HL-60 (cell line): ENCODE measurements around the gene STX8.

ENCODE experiments used
- POLR2AphosphoS5 ChIP-seq: IDR thresholded peaks from 2 replicates; pipeline ENCODE4 v1.6.1; 2012; ENCODE audit warnings: low read depth
- SPI1 ChIP-seq: IDR thresholded peaks from 2 replicates; pipeline ENCODE4 v1.6.1; 2012; ENCODE audit warnings: low read depth, mild to moderate bottlenecking, borderline replicate concordance
- TF ChIP-seq, protein P1 (sequence below): IDR thresholded peaks from one replicate; pipeline ENCODE4 v1.5.1; 2011; ENCODE audit warnings: low read length, control low read depth, inconsistent platforms; ENCODE audit not compliant: insufficient read depth
- TF ChIP-seq, protein P2 (sequence below): IDR thresholded peaks from 2 replicates; pipeline ENCODE4 v1.6.1; 2012; ENCODE audit warnings: low read depth; ENCODE audit not compliant: insufficient replicate concordance

DNA sequence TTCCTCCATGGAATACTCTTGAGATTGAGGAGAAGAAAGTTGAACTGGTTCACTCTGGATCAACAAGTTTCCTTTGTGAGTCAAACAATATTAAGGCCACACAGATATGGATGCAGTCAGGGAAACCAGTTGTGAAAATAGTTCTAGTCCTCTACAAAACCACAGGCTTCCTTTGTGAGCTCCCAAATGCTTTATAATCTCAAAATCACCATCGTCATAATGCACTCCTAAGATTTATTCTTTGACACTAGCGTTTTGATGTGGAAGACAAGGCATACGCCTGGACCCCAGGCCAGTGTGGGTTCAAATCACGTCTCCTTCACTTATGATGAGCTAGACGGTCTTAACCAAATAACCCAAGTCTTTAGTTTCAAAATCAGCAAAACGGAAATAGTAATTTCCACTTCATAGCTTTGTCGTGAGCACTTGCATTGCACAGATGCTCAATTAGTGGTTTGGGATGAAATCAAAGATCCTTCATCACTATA, 142.6 kb downstream of the STX8 start:
- TF ChIP-seq POLR2AphosphoS5 (no peak), SPI1 (no peak)
- TF ChIP-seq, protein P1, sequence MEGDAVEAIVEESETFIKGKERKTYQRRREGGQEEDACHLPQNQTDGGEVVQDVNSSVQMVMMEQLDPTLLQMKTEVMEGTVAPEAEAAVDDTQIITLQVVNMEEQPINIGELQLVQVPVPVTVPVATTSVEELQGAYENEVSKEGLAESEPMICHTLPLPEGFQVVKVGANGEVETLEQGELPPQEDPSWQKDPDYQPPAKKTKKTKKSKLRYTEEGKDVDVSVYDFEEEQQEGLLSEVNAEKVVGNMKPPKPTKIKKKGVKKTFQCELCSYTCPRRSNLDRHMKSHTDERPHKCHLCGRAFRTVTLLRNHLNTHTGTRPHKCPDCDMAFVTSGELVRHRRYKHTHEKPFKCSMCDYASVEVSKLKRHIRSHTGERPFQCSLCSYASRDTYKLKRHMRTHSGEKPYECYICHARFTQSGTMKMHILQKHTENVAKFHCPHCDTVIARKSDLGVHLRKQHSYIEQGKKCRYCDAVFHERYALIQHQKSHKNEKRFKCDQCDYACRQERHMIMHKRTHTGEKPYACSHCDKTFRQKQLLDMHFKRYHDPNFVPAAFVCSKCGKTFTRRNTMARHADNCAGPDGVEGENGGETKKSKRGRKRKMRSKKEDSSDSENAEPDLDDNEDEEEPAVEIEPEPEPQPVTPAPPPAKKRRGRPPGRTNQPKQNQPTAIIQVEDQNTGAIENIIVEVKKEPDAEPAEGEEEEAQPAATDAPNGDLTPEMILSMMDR, result no peak
- TF ChIP-seq, protein P2, sequence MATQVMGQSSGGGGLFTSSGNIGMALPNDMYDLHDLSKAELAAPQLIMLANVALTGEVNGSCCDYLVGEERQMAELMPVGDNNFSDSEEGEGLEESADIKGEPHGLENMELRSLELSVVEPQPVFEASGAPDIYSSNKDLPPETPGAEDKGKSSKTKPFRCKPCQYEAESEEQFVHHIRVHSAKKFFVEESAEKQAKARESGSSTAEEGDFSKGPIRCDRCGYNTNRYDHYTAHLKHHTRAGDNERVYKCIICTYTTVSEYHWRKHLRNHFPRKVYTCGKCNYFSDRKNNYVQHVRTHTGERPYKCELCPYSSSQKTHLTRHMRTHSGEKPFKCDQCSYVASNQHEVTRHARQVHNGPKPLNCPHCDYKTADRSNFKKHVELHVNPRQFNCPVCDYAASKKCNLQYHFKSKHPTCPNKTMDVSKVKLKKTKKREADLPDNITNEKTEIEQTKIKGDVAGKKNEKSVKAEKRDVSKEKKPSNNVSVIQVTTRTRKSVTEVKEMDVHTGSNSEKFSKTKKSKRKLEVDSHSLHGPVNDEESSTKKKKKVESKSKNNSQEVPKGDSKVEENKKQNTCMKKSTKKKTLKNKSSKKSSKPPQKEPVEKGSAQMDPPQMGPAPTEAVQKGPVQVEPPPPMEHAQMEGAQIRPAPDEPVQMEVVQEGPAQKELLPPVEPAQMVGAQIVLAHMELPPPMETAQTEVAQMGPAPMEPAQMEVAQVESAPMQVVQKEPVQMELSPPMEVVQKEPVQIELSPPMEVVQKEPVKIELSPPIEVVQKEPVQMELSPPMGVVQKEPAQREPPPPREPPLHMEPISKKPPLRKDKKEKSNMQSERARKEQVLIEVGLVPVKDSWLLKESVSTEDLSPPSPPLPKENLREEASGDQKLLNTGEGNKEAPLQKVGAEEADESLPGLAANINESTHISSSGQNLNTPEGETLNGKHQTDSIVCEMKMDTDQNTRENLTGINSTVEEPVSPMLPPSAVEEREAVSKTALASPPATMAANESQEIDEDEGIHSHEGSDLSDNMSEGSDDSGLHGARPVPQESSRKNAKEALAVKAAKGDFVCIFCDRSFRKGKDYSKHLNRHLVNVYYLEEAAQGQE, result no peak
